ENCODE measurements around the gene ADPRH.

GRCh38 chr3:119636891-119637611, 57.8 kb downstream of the ADPRH start:
- TF ChIP-seq SUZ12 (IDR thresholded peaks at IDR 0.05) (no peak), TARDBP (IDR thresholded peaks at IDR 0.05) (no peak), FOXM1 (IDR thresholded peaks at IDR 0.05; ENCODE audit: borderline replicate concordance) (no peak), ELF4 (IDR thresholded peaks at IDR 0.05) (no peak), L3MBTL2 (conservative IDR thresholded peaks at IDR 0.05) (no peak), ARNT (IDR thresholded peaks at IDR 0.05) (no peak), BHLHE40 (IDR thresholded peaks at IDR 0.05; ENCODE audit: borderline replicate concordance) (no peak), SP1 (IDR thresholded peaks at IDR 0.05) (no peak), NFRKB (IDR thresholded peaks at IDR 0.05) (no peak), PKNOX1 (IDR thresholded peaks at IDR 0.05) (no peak), FOXK2 (IDR thresholded peaks at IDR 0.05) (no peak), ZNF384 (IDR thresholded peaks at IDR 0.05) (no peak)

Measured in HEK293T (cell line).